ENCODE results near the gene SPNS2. TPM values are rescaled to one million over a fixed set of nuclear protein-coding genes. Genes with fewer than 3 reads are reported as not detected.

The SPNS2 gene
- polyA plus RNA-seq, 1 donor from 2014 or later = 39.7 TPM

GRCh38 chr17:4514779-4515178, 16.1 kb downstream of the SPNS2 start:
- TF ChIP-seq CTCF (IDR thresholded peaks at IDR 0.05; ENCODE audit: poor library complexity, severe bottlenecking) (no peak), EP300 (conservative IDR thresholded peaks at IDR 0.05; ENCODE audit: poor library complexity, severe bottlenecking) (no peak), SMC3 (conservative IDR thresholded peaks at IDR 0.05; ENCODE audit: poor library complexity) (no peak), POLR2AphosphoS5 (IDR thresholded peaks at IDR 0.05) (no peak), REST (IDR thresholded peaks at IDR 0.05; ENCODE audit: borderline replicate concordance) (no peak), MXI1 (conservative IDR thresholded peaks at IDR 0.05; ENCODE audit: poor library complexity, severe bottlenecking) (no peak), RAD21 (conservative IDR thresholded peaks at IDR 0.05) (no peak), EZH2 (IDR thresholded peaks at IDR 0.05; ENCODE audit: borderline replicate concordance, insufficient read depth, low read length, poor library complexity, severe bottlenecking) (no peak), TAF1 (IDR thresholded peaks at IDR 0.05; ENCODE audit: low read depth) (no peak)
- H3K4me3 ChIP-seq (ENCODE audit: low read length) = no peak overlapping the region
- H3F3A ChIP-seq (ENCODE audit: insufficient read depth, low read length, poor library complexity, severe bottlenecking) = no peaks in the 10 kb centered on the region
- no peaks in the 10 kb centered on the region for H3K9me2 ChIP-seq (ENCODE audit: insufficient read depth, low read length)
- no peak overlapping the region for H2AFZ ChIP-seq (ENCODE audit: low read depth, low read length)
- H3K4me2 ChIP-seq (ENCODE audit: low read length) = no peak overlapping the region
- no peak overlapping the region for H3K9ac ChIP-seq (ENCODE audit: low read length)
- H3K79me2 ChIP-seq (replicated peaks; ENCODE audit: insufficient read depth, low read length) = no peaks in the 10 kb centered on the region
- H3K36me3 ChIP-seq (ENCODE audit: insufficient read depth, low read length) = no peaks in the 10 kb centered on the region
- no peaks in the 10 kb centered on the region for H3K9me3 ChIP-seq (ENCODE audit: low read length)
- no peaks in the 10 kb centered on the region for H4K20me1 ChIP-seq (ENCODE audit: insufficient read depth)
- no peak overlapping the region for H3K27ac ChIP-seq (ENCODE audit: low read length)
- H3K27me3 ChIP-seq (ENCODE audit: insufficient read depth, low read depth, low read length) = no peaks in the 10 kb centered on the region

GRCh38 chr17:4515501-4515900, 16.8 kb downstream of the SPNS2 start:
- Histone ChIP-seq H3K27me3 (ENCODE audit: insufficient read depth, low read depth, low read length) (no peaks in the 10 kb centered on the region), H2AFZ (ENCODE audit: low read depth, low read length) (no peak overlapping the region), H3K9me2 (ENCODE audit: insufficient read depth, low read length) (no peaks in the 10 kb centered on the region), H3K4me2 (ENCODE audit: low read length) (no peak overlapping the region), H3K79me2 (replicated peaks; ENCODE audit: insufficient read depth, low read length) (no peaks in the 10 kb centered on the region), H3K4me3 (ENCODE audit: low read length) (no peak overlapping the region), H4K20me1 (ENCODE audit: insufficient read depth) (no peaks in the 10 kb centered on the region), H3K9ac (ENCODE audit: low read length) (no peak overlapping the region), H3K9me3 (ENCODE audit: low read length) (no peaks in the 10 kb centered on the region), H3K27ac (ENCODE audit: low read length) (no peak overlapping the region), H3K36me3 (ENCODE audit: insufficient read depth, low read length) (no peaks in the 10 kb centered on the region), H3F3A (ENCODE audit: insufficient read depth, low read length, poor library complexity, severe bottlenecking) (no peaks in the 10 kb centered on the region)
- no peak for TF ChIP-seq MXI1 (conservative IDR thresholded peaks at IDR 0.05; ENCODE audit: poor library complexity, severe bottlenecking)
- TF ChIP-seq TAF1 (IDR thresholded peaks at IDR 0.05; ENCODE audit: low read depth) = no peak
- TF ChIP-seq EP300 (conservative IDR thresholded peaks at IDR 0.05; ENCODE audit: poor library complexity, severe bottlenecking) = no peak
- no peak for TF ChIP-seq CTCF (IDR thresholded peaks at IDR 0.05; ENCODE audit: poor library complexity, severe bottlenecking)
- TF ChIP-seq SMC3 (conservative IDR thresholded peaks at IDR 0.05; ENCODE audit: poor library complexity) = no peak
- no peak for TF ChIP-seq POLR2AphosphoS5 (IDR thresholded peaks at IDR 0.05)
- TF ChIP-seq RAD21 (conservative IDR thresholded peaks at IDR 0.05) = no peak
- no peak for TF ChIP-seq REST (IDR thresholded peaks at IDR 0.05; ENCODE audit: borderline replicate concordance)
- TF ChIP-seq EZH2 (IDR thresholded peaks at IDR 0.05; ENCODE audit: borderline replicate concordance, insufficient read depth, low read length, poor library complexity, severe bottlenecking) = no peak
